ENCODE results near the gene MSH3. TPM values are rescaled to one million over a fixed set of nuclear protein-coding genes. Genes with fewer than 3 reads are reported as not detected.

The MSH3 gene
- total RNA-seq, 1 donor from 2014 or later = 8.7 TPM

DNA sequence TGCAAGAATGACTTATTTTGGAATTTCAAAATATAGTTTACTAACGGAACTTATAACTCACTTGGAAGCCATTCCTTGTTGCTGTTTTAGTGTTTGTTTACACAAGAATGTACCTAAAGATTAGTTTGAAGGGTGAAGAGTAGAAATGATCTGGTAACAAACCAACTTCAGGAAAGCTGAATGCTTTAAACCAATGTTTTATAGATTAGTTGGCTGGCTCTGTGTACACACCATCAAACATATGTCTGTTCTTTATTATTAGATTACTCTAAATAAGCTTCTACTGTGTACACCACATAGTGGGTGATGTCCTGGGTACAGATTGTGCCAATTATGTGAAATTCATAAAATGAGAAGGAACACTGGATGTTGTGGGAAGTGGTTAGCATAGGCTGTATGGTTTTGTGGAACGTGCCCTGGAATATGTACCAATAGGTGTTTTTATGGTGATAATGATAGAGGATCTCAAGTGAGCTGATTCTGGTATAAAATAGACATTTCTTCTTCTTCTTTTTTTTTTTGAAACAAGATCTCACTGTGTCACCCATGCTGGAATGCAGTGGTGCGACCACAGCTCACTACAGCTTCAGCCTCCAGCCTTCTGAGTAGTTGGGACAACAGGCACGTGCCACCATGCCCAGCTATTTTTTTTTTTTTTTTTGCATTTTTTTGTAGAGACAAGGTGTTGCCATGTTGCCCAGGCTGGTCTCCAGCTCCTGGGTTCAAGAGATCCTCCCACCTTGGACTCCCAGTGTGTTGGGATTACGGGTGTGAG is 109.6 kb downstream of the MSH3 start:
- H3K9me3 ChIP-seq = no peaks in the 10 kb centered on the region
- intact Hi-C loops (cut with DNase I) = no loop called here
- DNase-seq (ENCODE audit: low spot score in 2 of 2) = no peak
- no peaks in the 10 kb centered on the region for H3K27me3 ChIP-seq
- TF ChIP-seq, protein P1, sequence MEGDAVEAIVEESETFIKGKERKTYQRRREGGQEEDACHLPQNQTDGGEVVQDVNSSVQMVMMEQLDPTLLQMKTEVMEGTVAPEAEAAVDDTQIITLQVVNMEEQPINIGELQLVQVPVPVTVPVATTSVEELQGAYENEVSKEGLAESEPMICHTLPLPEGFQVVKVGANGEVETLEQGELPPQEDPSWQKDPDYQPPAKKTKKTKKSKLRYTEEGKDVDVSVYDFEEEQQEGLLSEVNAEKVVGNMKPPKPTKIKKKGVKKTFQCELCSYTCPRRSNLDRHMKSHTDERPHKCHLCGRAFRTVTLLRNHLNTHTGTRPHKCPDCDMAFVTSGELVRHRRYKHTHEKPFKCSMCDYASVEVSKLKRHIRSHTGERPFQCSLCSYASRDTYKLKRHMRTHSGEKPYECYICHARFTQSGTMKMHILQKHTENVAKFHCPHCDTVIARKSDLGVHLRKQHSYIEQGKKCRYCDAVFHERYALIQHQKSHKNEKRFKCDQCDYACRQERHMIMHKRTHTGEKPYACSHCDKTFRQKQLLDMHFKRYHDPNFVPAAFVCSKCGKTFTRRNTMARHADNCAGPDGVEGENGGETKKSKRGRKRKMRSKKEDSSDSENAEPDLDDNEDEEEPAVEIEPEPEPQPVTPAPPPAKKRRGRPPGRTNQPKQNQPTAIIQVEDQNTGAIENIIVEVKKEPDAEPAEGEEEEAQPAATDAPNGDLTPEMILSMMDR (IDR thresholded peaks at IDR 0.05) = no peak
- no peaks in the 10 kb centered on the region for H3K36me3 ChIP-seq
- H3K27ac ChIP-seq = no peak overlapping the region
- H3K4me1 ChIP-seq = no peaks in the 10 kb centered on the region
- H3K4me3 ChIP-seq = no peak overlapping the region

DNA sequence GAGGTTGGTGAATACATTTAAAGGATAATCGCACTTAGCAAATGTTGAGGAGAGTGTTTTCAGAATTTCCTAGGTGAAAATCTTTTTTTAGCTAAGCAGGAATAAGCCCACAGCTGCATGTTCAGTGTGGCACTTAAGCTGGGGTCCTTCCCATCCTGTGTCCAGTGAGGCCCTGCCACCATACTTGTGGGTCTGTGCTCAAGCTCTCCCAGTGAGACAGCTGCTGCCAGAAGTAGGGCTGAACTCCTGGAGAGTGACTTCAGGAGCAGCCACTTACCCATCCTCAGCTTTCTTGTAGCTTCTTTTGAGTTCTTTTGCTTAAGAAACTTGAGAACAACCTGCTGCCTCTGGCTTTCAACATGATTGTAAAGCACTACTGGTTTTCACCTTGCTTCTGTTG is 110.3 kb downstream of the MSH3 start:
- no peaks in the 10 kb centered on the region for H3K9me3 ChIP-seq
- H3K4me3 ChIP-seq = no peak overlapping the region
- H3K4me1 ChIP-seq = no peaks in the 10 kb centered on the region
- H3K27ac ChIP-seq = no peak overlapping the region
- H3K27me3 ChIP-seq = no peaks in the 10 kb centered on the region
- TF ChIP-seq, protein P1 (IDR thresholded peaks at IDR 0.05) = no peak
- no peak for DNase-seq (ENCODE audit: low spot score in 2 of 2)
- intact Hi-C loops (cut with DNase I) = no loop called here
- H3K36me3 ChIP-seq = no peaks in the 10 kb centered on the region

DNA sequence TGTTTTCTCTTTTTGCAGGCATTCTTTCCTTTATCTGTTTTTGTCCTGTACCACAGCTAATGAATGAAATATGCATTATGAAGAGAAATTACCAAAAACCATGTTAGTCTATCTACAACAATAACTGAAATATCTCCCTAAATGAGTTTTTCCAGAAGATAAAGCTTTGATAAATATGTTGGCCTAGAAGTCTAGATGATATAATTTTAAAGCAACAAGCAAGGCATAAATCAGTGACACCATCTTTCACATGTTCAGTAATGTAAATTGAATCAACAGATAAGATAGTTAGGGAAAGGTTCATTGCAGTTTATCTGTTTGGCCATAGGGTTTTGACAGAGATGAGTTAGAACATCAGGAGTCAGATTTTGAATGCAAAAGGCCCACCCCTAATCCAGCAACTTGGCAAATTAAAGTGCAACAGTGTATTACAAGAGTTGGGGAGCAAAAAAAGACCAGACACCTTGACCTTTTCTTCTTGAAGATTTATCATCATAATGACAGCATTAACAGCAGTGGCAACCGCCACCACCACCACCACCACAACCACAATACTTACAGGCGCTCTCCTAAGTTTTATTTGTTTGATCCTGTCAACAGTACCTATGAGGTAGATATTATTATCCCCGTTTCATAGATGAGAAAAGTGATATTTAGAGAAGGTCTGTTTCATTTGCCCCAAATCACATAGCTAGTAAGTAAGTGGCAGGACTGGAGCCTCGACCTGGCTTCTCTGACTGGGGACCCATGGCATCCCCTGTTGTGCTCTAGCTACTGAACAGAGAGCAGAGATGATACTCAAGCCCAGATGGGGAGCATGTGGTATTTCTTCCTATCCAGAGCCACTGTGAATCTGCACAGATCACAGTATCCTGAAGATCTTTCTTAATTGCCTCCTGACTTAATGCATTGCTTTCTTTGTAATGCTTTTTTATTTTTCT is 123.2 kb downstream of the MSH3 start:
- Histone ChIP-seq H3K27ac (no peak overlapping the region), H3K27me3 (no peaks in the 10 kb centered on the region), H3K4me3 (no peak overlapping the region), H3K9me3 (no peaks in the 10 kb centered on the region), H3K36me3 (peaks cover 7 to 20% of the 10 kb centered on the region in 2 donors), H3K4me1 (no peaks in the 10 kb centered on the region)
- intact Hi-C loops (cut with DNase I) = no loop called here
- DNase-seq (ENCODE audit: low spot score in 2 of 2) = no peak
- TF ChIP-seq, protein P1 (IDR thresholded peaks at IDR 0.05) = no peak

DNA sequence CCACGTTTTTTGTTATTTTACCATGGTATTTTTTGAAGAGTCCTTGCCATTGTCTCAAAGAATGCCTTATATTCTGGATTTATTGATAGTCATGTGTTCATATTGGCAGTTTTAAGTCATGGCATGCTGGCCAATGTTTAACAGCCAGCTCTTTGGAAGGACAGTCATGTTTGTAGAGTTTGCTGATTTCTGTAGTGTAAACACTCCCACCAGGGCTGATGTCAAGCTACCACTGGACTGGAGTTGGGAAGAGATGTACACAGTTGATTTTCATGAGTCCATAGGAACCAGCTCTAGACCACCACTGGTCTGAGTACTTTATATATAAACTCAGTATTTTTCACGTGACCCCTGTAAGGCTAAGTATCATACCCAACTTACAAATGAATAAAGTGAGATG is 125.6 kb downstream of the MSH3 start:
- Histone ChIP-seq H3K27ac (no peak overlapping the region), H3K4me1 (no peaks in the 10 kb centered on the region), H3K36me3 (peaks cover 7 to 20% of the 10 kb centered on the region in 2 donors), H3K27me3 (no peaks in the 10 kb centered on the region), H3K4me3 (no peak overlapping the region), H3K9me3 (no peaks in the 10 kb centered on the region)
- TF ChIP-seq, protein P1 (IDR thresholded peaks at IDR 0.05) = no peak
- intact Hi-C loops (cut with DNase I) = no loop called here
- no peak for DNase-seq (ENCODE audit: low spot score in 2 of 2)

DNA sequence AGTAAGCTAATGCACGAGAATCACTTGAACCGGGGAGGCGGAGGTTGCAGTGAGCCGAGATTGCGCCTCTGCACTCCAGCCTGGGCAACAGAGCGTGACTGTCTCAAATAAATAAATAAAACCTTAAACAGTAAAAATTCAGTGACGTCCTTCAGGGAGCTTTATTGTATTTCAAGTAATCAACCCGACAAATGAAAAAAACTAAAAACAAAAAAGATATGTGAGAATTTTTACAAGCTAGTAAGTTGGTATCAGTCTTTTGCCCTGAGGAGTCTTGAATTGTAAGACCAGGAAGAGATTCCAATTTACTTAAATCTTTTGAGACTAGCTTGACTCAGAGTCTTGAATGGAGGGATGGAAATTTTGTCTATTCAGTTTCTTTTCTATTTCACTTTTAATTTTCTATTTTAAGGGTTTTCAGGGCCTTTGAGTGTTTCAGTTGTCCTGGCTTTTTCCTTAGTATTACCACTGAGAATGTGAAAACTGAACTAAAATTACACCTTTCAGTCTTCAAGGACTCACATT is 126.4 kb downstream of the MSH3 start:
- Histone ChIP-seq H3K27ac (no peak overlapping the region), H3K27me3 (no peaks in the 10 kb centered on the region)
- TF ChIP-seq, protein P1 (IDR thresholded peaks at IDR 0.05) = no peak

More for the DNA sequence above, 126.4 kb downstream of the MSH3 start:
- Histone ChIP-seq H3K4me3 (no peak overlapping the region), H3K4me1 (no peaks in the 10 kb centered on the region), H3K9me3 (no peaks in the 10 kb centered on the region), H3K36me3 (peaks cover 7 to 20% of the 10 kb centered on the region in 2 donors)
- intact Hi-C loops (cut with DNase I) = no loop called here
- DNase-seq (ENCODE audit: low spot score in 2 of 2) = no peak

Data from ascending aorta (tissue), 2 donors.